Erythroblast (primary cell): ENCODE data around the gene SCAANT1.

Experiments
- GATA1 ChIP-seq: IDR thresholded peaks from 2 replicates; pipeline ENCODE4 v1.6.1; 2011; ENCODE audit warnings: low read depth, mild to moderate bottlenecking, control low read depth, low read length, moderate library complexity
- POLR2A ChIP-seq: IDR thresholded peaks from 2 replicates; pipeline ENCODE4 v1.6.1; 2011; ENCODE audit warnings: mild to moderate bottlenecking, low read length

- TF ChIP-seq POLR2A: no peak
- no peak for TF ChIP-seq GATA1
These were observed 45.0 kb downstream of the SCAANT1 start for GRCh38 chr3:63867225-63867624.
